ENCODE results near the gene CACFD1. TPM values are rescaled to one million over a fixed set of nuclear protein-coding genes. Genes with fewer than 3 reads are reported as not detected.

Gene CACFD1
- total RNA-seq, 1 experiment from 2014 or later: 2.6 TPM

DNA sequence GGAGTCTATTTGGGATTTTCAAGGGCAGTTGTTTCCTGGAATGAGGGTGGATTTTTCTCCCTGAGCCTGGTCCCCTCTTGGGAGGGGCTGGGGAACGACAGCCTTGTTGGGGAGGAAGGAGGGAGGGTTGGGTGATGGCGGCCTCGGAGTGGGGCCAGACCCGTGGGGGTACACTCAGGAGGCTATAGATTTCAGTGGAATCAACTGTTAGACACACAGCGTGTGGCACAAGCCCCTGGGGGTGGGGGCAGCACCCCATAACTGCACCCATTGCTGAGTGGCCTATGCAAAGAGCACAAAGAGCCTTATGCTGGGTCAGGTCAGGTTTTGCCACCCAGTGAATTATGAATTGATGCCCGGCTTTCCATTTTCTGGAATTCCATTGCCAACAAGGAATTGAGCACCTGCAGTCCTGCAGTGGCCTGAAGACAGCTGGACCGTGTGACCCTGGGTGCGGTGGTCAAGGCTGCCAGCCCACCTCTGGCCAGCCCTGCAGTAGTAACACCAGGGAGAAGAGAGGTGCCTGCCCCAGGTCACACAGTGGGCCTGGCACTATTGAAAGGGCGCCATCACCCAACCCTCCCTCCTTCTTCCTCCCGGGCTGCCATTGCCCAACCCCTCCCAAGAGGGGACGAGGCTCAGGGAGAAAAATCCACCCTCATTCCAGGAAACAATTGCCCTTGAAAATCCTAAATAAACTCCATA, 56.6 kb downstream of the CACFD1 start:
- no peak for DNase-seq (ENCODE audit: low read depth)

DNA sequence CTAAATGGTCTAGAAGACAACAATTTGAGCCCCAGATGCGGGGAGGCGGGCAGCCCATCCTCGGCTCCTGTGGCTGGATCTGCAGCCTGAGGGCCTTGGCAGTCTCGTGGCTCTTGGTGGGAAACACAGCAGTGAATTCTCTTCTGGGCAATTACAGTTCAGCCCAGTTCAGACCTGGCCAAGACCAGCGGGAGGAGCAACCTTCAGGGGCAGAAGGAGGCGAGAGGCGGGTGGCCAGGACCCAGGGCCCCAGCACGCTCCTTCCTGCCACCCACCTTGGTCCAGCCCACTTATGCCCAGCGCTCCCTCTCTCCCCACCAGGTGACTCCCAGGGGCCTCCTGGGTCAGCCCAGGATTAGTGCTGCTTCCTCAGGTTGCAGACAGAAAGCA, 57.2 kb downstream of the CACFD1 start:
- DNase-seq (ENCODE audit: low read depth): no peak

DNA sequence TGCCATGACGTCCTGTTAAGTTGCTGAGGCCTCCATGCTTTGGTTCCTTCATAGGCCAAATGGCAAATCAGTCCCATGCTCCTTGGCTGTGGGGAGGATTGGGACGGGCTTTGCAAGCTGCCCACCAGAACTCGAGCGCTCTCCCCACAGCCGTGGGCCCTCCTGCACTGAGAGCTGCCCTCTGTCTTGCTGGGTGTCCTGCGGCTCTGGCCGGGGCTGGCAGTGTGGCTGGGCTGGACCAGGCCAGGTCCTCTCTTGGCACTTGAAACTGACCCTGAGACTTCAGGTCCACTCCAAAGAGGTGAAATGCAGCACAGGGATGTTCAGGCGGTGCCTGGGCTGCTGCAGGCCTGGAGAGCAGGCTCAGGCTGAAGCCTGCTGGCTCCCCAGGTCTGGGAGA, 57.9 kb downstream of the CACFD1 start:
- DNase-seq (ENCODE audit: low read depth): no peak

DNA sequence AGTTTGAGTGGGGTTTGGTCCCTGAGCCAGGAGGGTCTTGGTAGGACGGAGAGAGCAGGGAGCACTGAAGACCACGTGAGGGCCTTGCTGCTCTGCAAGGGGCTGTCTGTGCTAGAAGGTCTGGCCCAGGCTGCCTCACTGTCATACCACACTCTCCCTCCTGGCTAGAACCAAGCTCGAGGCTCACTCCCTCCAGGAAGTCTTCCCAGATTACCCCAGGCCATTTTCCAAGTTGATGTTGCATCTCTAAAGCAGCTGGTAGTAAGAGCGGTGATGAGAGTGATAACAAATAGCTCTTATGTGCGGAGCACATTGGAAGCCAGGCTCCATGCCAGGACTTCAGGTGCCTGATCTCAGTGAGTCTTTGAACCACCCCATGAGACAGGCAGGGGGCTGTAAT, 58.4 kb downstream of the CACFD1 start:
- DNase-seq (ENCODE audit: low read depth): no peak

DNA sequence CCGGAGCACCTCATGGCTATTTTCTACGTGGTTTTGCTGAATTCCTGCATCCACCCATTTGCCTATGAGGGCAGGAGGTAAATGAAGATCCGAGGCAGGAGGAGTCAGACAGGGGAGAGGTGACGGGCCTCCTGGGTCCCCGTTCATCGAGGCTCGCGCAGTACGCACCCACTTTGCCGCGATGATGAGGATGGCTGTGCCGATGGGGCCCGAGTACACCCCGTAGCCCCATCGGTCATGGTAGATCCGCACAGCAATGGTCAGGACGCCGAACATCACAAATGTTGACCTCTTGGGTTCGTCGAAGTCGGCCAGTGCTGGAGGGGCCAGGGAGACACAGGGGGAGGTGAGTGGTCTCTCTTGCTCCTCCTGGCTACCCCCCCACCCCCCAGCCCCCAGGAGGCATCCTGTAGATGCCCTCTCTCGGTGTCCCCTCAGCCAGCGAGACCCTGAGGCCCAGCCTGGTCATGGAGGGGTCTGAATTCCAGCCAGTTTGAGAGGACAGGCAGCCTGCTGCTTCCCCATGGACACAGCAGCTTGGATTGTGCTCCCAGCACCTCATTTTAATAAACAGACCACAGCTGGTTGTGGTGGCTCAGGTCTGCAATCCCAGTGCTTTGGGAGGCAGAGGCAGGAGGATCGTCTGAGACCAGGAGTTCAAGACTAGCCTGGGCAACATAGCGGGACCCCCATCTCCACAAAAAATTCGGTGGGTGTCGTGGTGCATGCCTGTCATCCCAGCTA, 59.1 kb downstream of the CACFD1 start:
- DNase-seq (ENCODE audit: low read depth): no peak

DNA sequence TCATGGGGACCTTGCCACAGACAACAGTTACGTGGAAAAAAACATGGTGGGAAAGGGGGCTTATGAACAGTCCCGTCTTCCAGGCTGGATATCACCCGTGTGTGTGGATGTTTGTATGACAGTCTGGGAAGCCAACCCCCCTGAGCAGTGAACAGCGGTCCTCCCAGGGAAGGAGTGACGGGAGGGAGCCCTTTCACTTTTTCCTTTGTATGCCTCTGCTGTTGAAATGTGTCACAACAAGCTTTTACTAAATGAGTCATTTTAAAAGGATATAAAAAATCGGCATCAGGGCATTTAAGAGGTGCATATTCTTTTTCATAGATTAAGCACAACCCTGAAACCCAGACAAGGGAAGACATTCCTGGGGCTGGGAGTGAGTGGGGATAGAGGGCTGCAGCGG, 59.9 kb downstream of the CACFD1 start:
- DNase-seq (ENCODE audit: low read depth): no peak

DNA sequence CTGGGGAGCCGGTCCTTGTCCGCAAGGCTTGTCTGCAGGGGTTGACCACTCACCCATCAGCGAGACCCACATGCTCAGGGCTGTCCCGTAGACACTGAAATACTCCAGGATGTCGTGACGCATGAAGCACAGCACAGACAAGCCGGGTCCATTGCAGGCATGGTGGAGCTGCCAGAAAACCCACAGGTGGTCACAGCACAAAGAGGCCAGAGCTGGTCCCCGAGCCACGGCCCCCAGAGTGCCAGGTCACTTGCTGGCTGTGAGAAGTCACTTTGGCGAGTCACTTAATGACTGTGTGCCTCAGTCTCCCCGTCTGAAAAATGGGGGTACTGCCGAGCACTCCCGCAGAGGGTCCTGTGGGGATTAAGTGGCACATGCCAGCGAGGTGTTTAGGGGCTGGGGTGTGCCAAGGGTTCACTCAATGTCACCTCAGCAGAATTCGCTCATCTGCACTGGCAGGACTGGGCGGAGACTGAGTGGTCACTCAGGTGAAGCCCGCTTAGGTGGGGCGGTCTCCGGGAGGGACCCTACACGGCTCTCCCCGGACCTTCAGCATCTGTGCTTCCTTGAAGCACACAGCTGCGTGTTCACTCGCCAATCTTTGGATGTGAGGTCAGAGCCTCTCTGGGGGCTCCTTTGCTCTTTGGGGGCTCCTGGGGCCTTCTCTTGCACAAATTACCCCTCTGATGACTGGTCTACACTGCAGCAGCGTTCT, 60.5 kb downstream of the CACFD1 start:
- DNase-seq (ENCODE audit: low read depth): no peak

Other genes starting within 250 kb of the CACFD1 start
- gene ABO, start 184.8 kb upstream of the CACFD1 start, total RNA-seq (2014; rRNA removed; shearing (Covaris generic)): not detected in 2 replicates
- gene SURF6, start 123.8 kb upstream of the CACFD1 start, total RNA-seq (2014; rRNA removed; shearing (Covaris generic)): 33.6 and 52.9 TPM in 2 replicates
- 22.0 and 28.2 TPM in 2 replicates for gene MED22, start 111.8 kb upstream of the CACFD1 start, total RNA-seq (2014; rRNA removed; shearing (Covaris generic))
- 4,321 and 4,992 TPM in 2 replicates for gene RPL7A, start 111.8 kb upstream of the CACFD1 start, total RNA-seq (2014; rRNA removed; shearing (Covaris generic))
- 46.4 and 57.8 TPM in 2 replicates for gene SURF1, start 103.5 kb upstream of the CACFD1 start, total RNA-seq (2014; rRNA removed; shearing (Covaris generic))
- gene SURF2, start 103.4 kb upstream of the CACFD1 start, total RNA-seq (2014; rRNA removed; shearing (Covaris generic)): 56.2 and 82.3 TPM in 2 replicates
- gene SURF4, start 83.9 kb upstream of the CACFD1 start, total RNA-seq (2014; rRNA removed; shearing (Covaris generic)): 477 and 493 TPM in 2 replicates
- gene STKLD1, start 83.6 kb upstream of the CACFD1 start, total RNA-seq (2014; rRNA removed; shearing (Covaris generic)): 0.17 and 1.6 TPM in 2 replicates
- 30.4 and 32.8 TPM in 2 replicates for gene REXO4, start 42.0 kb upstream of the CACFD1 start, total RNA-seq (2014; rRNA removed; shearing (Covaris generic))
- 0.27 and 1.3 TPM in 2 replicates for gene ADAMTS13, start 37.6 kb upstream of the CACFD1 start, total RNA-seq (2014; rRNA removed; shearing (Covaris generic))
- gene SLC2A6, start 19.1 kb downstream of the CACFD1 start, total RNA-seq (2014; rRNA removed; shearing (Covaris generic)): 29.2 and 30.9 TPM in 2 replicates
- not detected in 2 replicates for gene MYMK, start 65.0 kb downstream of the CACFD1 start, total RNA-seq (2014; rRNA removed; shearing (Covaris generic))
- 0.03 TPM in 1 of 2 replicates, not detected in the other for gene ADAMTSL2, start 74.7 kb downstream of the CACFD1 start, total RNA-seq (2014; rRNA removed; shearing (Covaris generic))
- not detected in 2 replicates for gene FAM163B, start 149.4 kb downstream of the CACFD1 start, total RNA-seq (2014; rRNA removed; shearing (Covaris generic))
- gene DBH, start 176.4 kb downstream of the CACFD1 start, total RNA-seq (2014; rRNA removed; shearing (Covaris generic)): not detected in 2 replicates

All from Daoy (cell line).